ENCODE data around the gene MPHOSPH8.

Gene MPHOSPH8

GRCh38 chr13:19601749-19602725 is 31.4 kb upstream of the MPHOSPH8 start:
- peak; percentile 71 for DNase-seq
- no peak overlapping the region for H3K4me3 ChIP-seq (ENCODE audit: low read length)

DNA sequence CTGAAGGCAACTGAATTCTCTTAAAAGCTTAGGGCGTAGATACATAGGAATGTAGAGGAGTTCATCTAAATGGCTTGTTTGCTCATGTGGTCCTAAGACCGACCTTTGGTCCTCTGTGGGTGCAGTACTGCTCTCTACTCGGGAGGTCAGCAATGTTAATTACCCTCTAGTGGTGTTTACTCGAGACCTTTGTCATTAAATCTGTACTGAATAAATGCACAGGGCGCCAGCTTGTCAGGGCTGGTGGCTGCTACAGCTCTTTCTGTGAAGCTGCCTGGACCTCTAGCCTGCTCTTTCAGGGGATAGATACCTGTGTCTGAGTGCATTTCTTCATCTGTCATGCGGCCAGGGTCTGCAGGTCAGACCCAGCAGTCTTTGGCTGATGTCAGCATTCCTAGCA is 29.2 kb upstream of the MPHOSPH8 start:
- H3K9ac ChIP-seq (ENCODE audit: low read length): no peak overlapping the region
- no CpG with 5 or more reads among the region's 6 CpGs for WGBS (ENCODE audit: extremely low coverage, insufficient coverage, low lambda C conversion rate)
- no peak overlapping the region for H2BK15ac ChIP-seq (replicated peaks; ENCODE audit: low read depth)
- no peak overlapping the region for H3K4ac ChIP-seq (ENCODE audit: low read depth, low read length)
- H2BK5ac ChIP-seq (ENCODE audit: low read length): no peak overlapping the region
- no peak overlapping the region for H2AK5ac ChIP-seq (ENCODE audit: low read length)
- H3K79me1 ChIP-seq (ENCODE audit: low read length): no peaks in the 10 kb centered on the region
- H3K79me2 ChIP-seq (ENCODE audit: control insufficient read depth, insufficient read depth, low read length): no peaks in the 10 kb centered on the region
- H3K56ac ChIP-seq (ENCODE audit: low read length): no peak overlapping the region
- no peak overlapping the region for H3K18ac ChIP-seq (ENCODE audit: low read length)
- H4K5ac ChIP-seq (ENCODE audit: low read length): no peak overlapping the region
- peaks cover 4% of the 10 kb centered on the region for H3K27me3 ChIP-seq (ENCODE audit: insufficient read depth, low read length, poor library complexity)
- no peak for DNase-seq
- H3K4me1 ChIP-seq (ENCODE audit: control insufficient read depth, low read depth, low read length): no peaks in the 10 kb centered on the region
- H3K27ac ChIP-seq (ENCODE audit: low read depth, low read length): no peak overlapping the region
- no peak overlapping the region for H4K8ac ChIP-seq (ENCODE audit: low read depth, low read length)
- H3K4me3 ChIP-seq (ENCODE audit: low read length): no peak overlapping the region
- H2BK120ac ChIP-seq (ENCODE audit: low read depth, low read length): no peak overlapping the region
- H3K36me3 ChIP-seq (ENCODE audit: control insufficient read depth, insufficient read depth, low read length): no peaks in the 10 kb centered on the region
- no peak overlapping the region for H3K4me2 ChIP-seq (ENCODE audit: low read length)
- no peak overlapping the region for H3K23ac ChIP-seq (ENCODE audit: low read length)

More at GRCh38 chr13:19601749-19602725, 31.4 kb upstream of the MPHOSPH8 start:
- no peak overlapping the region for H2BK120ac ChIP-seq (ENCODE audit: low read depth, low read length)
- no peak overlapping the region for H3K18ac ChIP-seq (ENCODE audit: low read length)
- no peak overlapping the region for H2BK5ac ChIP-seq (ENCODE audit: low read length)
- no peak overlapping the region for H2AK5ac ChIP-seq (ENCODE audit: low read length)
- H3K4me2 ChIP-seq (ENCODE audit: low read length): peak overlapping the region; percentile 59
- no peaks in the 10 kb centered on the region for H3K4me1 ChIP-seq (ENCODE audit: control insufficient read depth, low read depth, low read length)
- no peak overlapping the region for H3K4ac ChIP-seq (ENCODE audit: low read depth, low read length)
- H4K8ac ChIP-seq (ENCODE audit: low read depth, low read length): no peak overlapping the region
- H3K27me3 ChIP-seq (ENCODE audit: insufficient read depth, low read length, poor library complexity): peaks cover 4% of the 10 kb centered on the region
- peak overlapping the region; percentile 88 for H3K56ac ChIP-seq (ENCODE audit: low read length)
- WGBS (ENCODE audit: extremely low coverage, insufficient coverage, low lambda C conversion rate): no CpG with 5 or more reads among the region's 108 CpGs
- H3K23ac ChIP-seq (ENCODE audit: low read length): no peak overlapping the region
- H3K27ac ChIP-seq (ENCODE audit: low read depth, low read length): no peak overlapping the region
- no peak overlapping the region for H2BK15ac ChIP-seq (replicated peaks; ENCODE audit: low read depth)
- no peak overlapping the region for H4K5ac ChIP-seq (ENCODE audit: low read length)
- H3K79me2 ChIP-seq (ENCODE audit: control insufficient read depth, insufficient read depth, low read length): no peaks in the 10 kb centered on the region
- no peaks in the 10 kb centered on the region for H3K36me3 ChIP-seq (ENCODE audit: control insufficient read depth, insufficient read depth, low read length)
- H3K79me1 ChIP-seq (ENCODE audit: low read length): no peaks in the 10 kb centered on the region
- peak overlapping the region; percentile 67 for H3K9ac ChIP-seq (ENCODE audit: low read length)

GRCh38 chr13:19605161-19605955 is 28.1 kb upstream of the MPHOSPH8 start:
- H3K4me1 ChIP-seq (ENCODE audit: control insufficient read depth, low read depth, low read length): no peaks in the 10 kb centered on the region
- no peak overlapping the region for H3K4me3 ChIP-seq (ENCODE audit: low read length)
- H4K5ac ChIP-seq (ENCODE audit: low read length): no peak overlapping the region
- no peak overlapping the region for H2AK5ac ChIP-seq (ENCODE audit: low read length)
- no peak overlapping the region for H2BK15ac ChIP-seq (replicated peaks; ENCODE audit: low read depth)
- H3K23ac ChIP-seq (ENCODE audit: low read length): no peak overlapping the region
- H3K18ac ChIP-seq (ENCODE audit: low read length): no peak overlapping the region
- no peak overlapping the region for H3K4ac ChIP-seq (ENCODE audit: low read depth, low read length)
- no peak overlapping the region for H3K4me2 ChIP-seq (ENCODE audit: low read length)
- no peak overlapping the region for H2BK5ac ChIP-seq (ENCODE audit: low read length)
- H3K79me1 ChIP-seq (ENCODE audit: low read length): no peaks in the 10 kb centered on the region
- no peak for DNase-seq
- H3K27ac ChIP-seq (ENCODE audit: low read depth, low read length): no peak overlapping the region
- H3K27me3 ChIP-seq (ENCODE audit: insufficient read depth, low read length, poor library complexity): peaks cover 4% of the 10 kb centered on the region
- no peak overlapping the region for H4K8ac ChIP-seq (ENCODE audit: low read depth, low read length)
- no peak overlapping the region for H3K56ac ChIP-seq (ENCODE audit: low read length)
- H3K9ac ChIP-seq (ENCODE audit: low read length): no peak overlapping the region
- H3K36me3 ChIP-seq (ENCODE audit: control insufficient read depth, insufficient read depth, low read length): no peaks in the 10 kb centered on the region
- H3K79me2 ChIP-seq (ENCODE audit: control insufficient read depth, insufficient read depth, low read length): no peaks in the 10 kb centered on the region
- no peak overlapping the region for H2BK120ac ChIP-seq (ENCODE audit: low read depth, low read length)
- no CpG with 5 or more reads among the region's 7 CpGs for WGBS (ENCODE audit: extremely low coverage, insufficient coverage, low lambda C conversion rate)

GRCh38 chr13:19606152-19606551 is 27.3 kb upstream of the MPHOSPH8 start:
- no peak for DNase-seq
- no peak overlapping the region for H3K4ac ChIP-seq (ENCODE audit: low read depth, low read length)

GRCh38 chr13:19606737-19607136 is 26.7 kb upstream of the MPHOSPH8 start:
- Histone ChIP-seq H3K4me1 (ENCODE audit: control insufficient read depth, low read depth, low read length) (no peaks in the 10 kb centered on the region), H3K4ac (ENCODE audit: low read depth, low read length) (no peak overlapping the region), H3K27me3 (ENCODE audit: insufficient read depth, low read length, poor library complexity) (peaks cover 4% of the 10 kb centered on the region), H2AK5ac (ENCODE audit: low read length) (no peak overlapping the region), H3K27ac (ENCODE audit: low read depth, low read length) (no peak overlapping the region), H2BK15ac (replicated peaks; ENCODE audit: low read depth) (no peak overlapping the region), H2BK120ac (ENCODE audit: low read depth, low read length) (no peak overlapping the region), H3K4me3 (ENCODE audit: low read length) (no peak overlapping the region), H3K18ac (ENCODE audit: low read length) (no peak overlapping the region), H4K8ac (ENCODE audit: low read depth, low read length) (no peak overlapping the region), H3K79me1 (ENCODE audit: low read length) (no peaks in the 10 kb centered on the region), H4K5ac (ENCODE audit: low read length) (no peak overlapping the region), H2BK5ac (ENCODE audit: low read length) (no peak overlapping the region), H3K9ac (ENCODE audit: low read length) (no peak overlapping the region), H3K4me2 (ENCODE audit: low read length) (no peak overlapping the region), H3K23ac (ENCODE audit: low read length) (no peak overlapping the region), H3K56ac (ENCODE audit: low read length) (no peak overlapping the region), H3K79me2 (ENCODE audit: control insufficient read depth, insufficient read depth, low read length) (no peaks in the 10 kb centered on the region), H3K36me3 (ENCODE audit: control insufficient read depth, insufficient read depth, low read length) (no peaks in the 10 kb centered on the region)
- DNase-seq: no peak
- no CpG with 5 or more reads among the region's 2 CpGs for WGBS (ENCODE audit: extremely low coverage, insufficient coverage, low lambda C conversion rate)

More at GRCh38 chr13:19606152-19606551, 27.3 kb upstream of the MPHOSPH8 start:
- no peak overlapping the region for H3K4me3 ChIP-seq (ENCODE audit: low read length)
- H3K4me1 ChIP-seq (ENCODE audit: control insufficient read depth, low read depth, low read length): no peaks in the 10 kb centered on the region
- no peak overlapping the region for H3K18ac ChIP-seq (ENCODE audit: low read length)
- H2AK5ac ChIP-seq (ENCODE audit: low read length): no peak overlapping the region
- H2BK15ac ChIP-seq (replicated peaks; ENCODE audit: low read depth): no peak overlapping the region
- H4K5ac ChIP-seq (ENCODE audit: low read length): no peak overlapping the region
- H3K23ac ChIP-seq (ENCODE audit: low read length): no peak overlapping the region
- H3K9ac ChIP-seq (ENCODE audit: low read length): no peak overlapping the region
- no peaks in the 10 kb centered on the region for H3K79me1 ChIP-seq (ENCODE audit: low read length)
- no peak overlapping the region for H2BK120ac ChIP-seq (ENCODE audit: low read depth, low read length)
- H3K4me2 ChIP-seq (ENCODE audit: low read length): no peak overlapping the region
- no peak overlapping the region for H2BK5ac ChIP-seq (ENCODE audit: low read length)
- H3K27ac ChIP-seq (ENCODE audit: low read depth, low read length): no peak overlapping the region
- peaks cover 4% of the 10 kb centered on the region for H3K27me3 ChIP-seq (ENCODE audit: insufficient read depth, low read length, poor library complexity)
- H3K56ac ChIP-seq (ENCODE audit: low read length): no peak overlapping the region
- no peak overlapping the region for H4K8ac ChIP-seq (ENCODE audit: low read depth, low read length)
- no peaks in the 10 kb centered on the region for H3K36me3 ChIP-seq (ENCODE audit: control insufficient read depth, insufficient read depth, low read length)
- H3K79me2 ChIP-seq (ENCODE audit: control insufficient read depth, insufficient read depth, low read length): no peaks in the 10 kb centered on the region
